Smooth muscle cell (in vitro differentiated cells): ENCODE data around the gene KDM4B. TPM values are rescaled to one million over a fixed set of nuclear protein-coding genes. Genes with fewer than 3 reads are reported as not detected.

Experiments used
- DNase-seq: peaks from one replicate; lab custom pipeline; 2025; ENCODE audit not compliant: unreplicated experiment; lab: John Stamatoyannopoulos, UW
- H2AFZ ChIP-seq: fragments of 200-600 bp; sonication (generic); 2 replicates; pipeline ENCODE4 v1.6.0; 2016; ENCODE audit warnings: antibody characterized with exemption, low read depth, mild to moderate bottlenecking
- H3F3A ChIP-seq: fragments of 200-600 bp; sonication (generic); 2 replicates; pipeline ENCODE4 v1.6.0; 2017; ENCODE audit warnings: antibody characterized with exemption, low read depth
- H3K27ac ChIP-seq: fragments of 200-600 bp; sonication (generic); 2 replicates; pipeline ENCODE4 v1.5.1; 2016; ENCODE audit warnings: low read depth, mild to moderate bottlenecking
- H3K27me3 ChIP-seq: fragments of 200-600 bp; sonication (generic); 2 replicates; pipeline ENCODE4 v1.6.1; 2016; ENCODE audit warnings: low read depth, mild to moderate bottlenecking
- H3K36me3 ChIP-seq: fragments of 200-600 bp; sonication (generic); 2 replicates; pipeline ENCODE4 v1.5.1; 2016; ENCODE audit warnings: low read depth
- H3K4me1 ChIP-seq: fragments of 200-600 bp; sonication (generic); 2 replicates; pipeline ENCODE4 v1.5.1; 2016; ENCODE audit warnings: low read depth
- H3K4me2 ChIP-seq: fragments of 200-600 bp; sonication (generic); 2 replicates; pipeline ENCODE4 v1.6.0; 2016; ENCODE audit warnings: mild to moderate bottlenecking
- H3K4me3 ChIP-seq: fragments of 200-600 bp; sonication (generic); 2 replicates; pipeline ENCODE4 v1.5.1; 2016; ENCODE audit warnings: mild to moderate bottlenecking
- H3K79me2 ChIP-seq: fragments of 200-600 bp; sonication (generic); 2 replicates; pipeline ENCODE4 v1.6.0; 2016; ENCODE audit warnings: low read depth, mild to moderate bottlenecking
- H3K9ac ChIP-seq: fragments of 200-600 bp; sonication (generic); 2 replicates; pipeline ENCODE4 v1.6.0; 2016; ENCODE audit warnings: low read depth
- H3K9me3 ChIP-seq: fragments of 200-600 bp; sonication (generic); replicated peaks from 2 replicates; pipeline ENCODE4 v1.5.1; 2016; ENCODE audit warnings: low read depth
- H4K20me1 ChIP-seq: fragments of 200-600 bp; sonication (generic); 2 replicates; pipeline ENCODE4 v1.6.0; 2016; ENCODE audit warnings: low read depth
- CTCF ChIP-seq: fragments of 200-600 bp; sonication (generic); IDR thresholded peaks from 2 replicates; pipeline ENCODE4 v1.5.1; 2017; ENCODE audit warnings: borderline replicate concordance, mild to moderate bottlenecking, antibody characterized with exemption; ENCODE audit not compliant: insufficient read depth, poor library complexity, severe bottlenecking
- WGBS: methylation state at CpG from one replicate; pipeline ENCODE4 v1.1.7; 2016; ENCODE audit warnings: low lambda C conversion rate; 5-methylcytosine and 5-hydroxymethylcytosine counted together
- polyA plus RNA-seq: library from polyadenylated mRNA; unstranded; fragments of >200 nt; fragmentation: Nextera tagmentation; extraction: Ambion mirVana; gene quantifications from 2 replicates; pipeline ENCODE4 v1.2.1, GENCODE V29; 2016
- total RNA-seq: library from RNA; depleted of rRNA; stranded (reverse); fragments of >200 nt; gene quantifications from 2 replicates; pipeline ENCODE4 v1.2.3, GENCODE V29; 2014

The KDM4B gene
- total and polyA plus RNA-seq, 2 experiments from 2014 or later, result 27.9 to 32.3 TPM

DNA sequence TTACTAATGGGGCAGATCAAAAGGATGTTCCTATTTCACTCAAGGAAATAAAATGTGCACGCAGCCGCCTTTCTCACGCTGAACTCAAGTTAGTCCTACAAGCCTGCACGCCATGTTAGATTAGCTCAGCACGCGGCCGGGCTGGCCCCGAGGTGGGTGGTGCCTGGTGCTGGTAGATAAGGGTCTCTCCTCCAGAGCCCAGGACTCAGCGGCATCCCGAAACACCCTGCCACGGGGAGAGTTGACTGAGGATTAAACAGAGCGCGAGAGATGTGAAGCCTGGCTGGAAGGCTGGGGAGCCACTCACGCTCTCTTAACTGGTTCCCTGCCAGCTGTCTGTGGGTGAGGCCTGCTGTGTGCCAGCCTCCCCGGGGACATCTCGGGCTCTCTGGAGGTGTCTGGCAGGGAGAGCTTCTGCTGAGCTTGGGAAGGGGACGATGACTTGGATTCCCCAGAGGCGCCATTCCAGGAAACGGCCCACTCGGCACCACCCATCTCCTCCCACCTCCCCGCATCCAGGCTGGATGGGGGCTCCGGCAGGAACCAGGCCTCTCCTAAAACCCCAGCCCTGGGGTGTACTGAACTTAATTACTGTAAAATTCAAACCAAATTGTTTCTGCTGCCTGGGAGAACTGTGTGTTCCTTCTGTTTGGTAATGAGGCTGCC is 122.2 kb downstream of the KDM4B start:
- Histone ChIP-seq H3K27ac (peak overlapping the region; percentile 86), H2AFZ (no peak overlapping the region), H3K36me3 (no peaks in the 10 kb centered on the region), H3K4me2 (peak overlapping the region; percentile 47), H3K79me2 (no peaks in the 10 kb centered on the region), H3K9me3 (no peaks in the 10 kb centered on the region), H4K20me1 (peaks cover 95% of the 10 kb centered on the region), H3K4me1 (peaks cover 33% of the 10 kb centered on the region), H3K27me3 (no peaks in the 10 kb centered on the region), H3K4me3 (no peak overlapping the region), H3K9ac (peak overlapping the region; percentile 55), H3F3A (peaks cover 8% of the 10 kb centered on the region)
- 19% methylated on average over 22 of the region's 22 CpGs for WGBS
- peak; percentile 84 for DNase-seq
- no peak for TF ChIP-seq CTCF

- no peak overlapping the region for H3K4me3 ChIP-seq
- WGBS, result 50% methylated on average over 26 of the region's 28 CpGs
- no peak for TF ChIP-seq CTCF
- H3K9me3 ChIP-seq, result no peaks in the 10 kb centered on the region
- H3K27me3 ChIP-seq, result no peaks in the 10 kb centered on the region
- no peak for DNase-seq
- peaks cover 33% of the 10 kb centered on the region for H3K4me1 ChIP-seq
- peaks cover 92% of the 10 kb centered on the region for H4K20me1 ChIP-seq
- peak overlapping the region; percentile 55 for H3K9ac ChIP-seq
- H3K4me2 ChIP-seq, result peak overlapping the region; percentile 47
- peaks cover 8% of the 10 kb centered on the region for H3F3A ChIP-seq
- H3K27ac ChIP-seq, result peak overlapping the region; percentile 86
- H2AFZ ChIP-seq, result no peak overlapping the region
- H3K36me3 ChIP-seq, result no peaks in the 10 kb centered on the region
- no peaks in the 10 kb centered on the region for H3K79me2 ChIP-seq
Observed at GRCh38 chr19:5091684-5092480, 123.0 kb downstream of the KDM4B start.

DNA sequence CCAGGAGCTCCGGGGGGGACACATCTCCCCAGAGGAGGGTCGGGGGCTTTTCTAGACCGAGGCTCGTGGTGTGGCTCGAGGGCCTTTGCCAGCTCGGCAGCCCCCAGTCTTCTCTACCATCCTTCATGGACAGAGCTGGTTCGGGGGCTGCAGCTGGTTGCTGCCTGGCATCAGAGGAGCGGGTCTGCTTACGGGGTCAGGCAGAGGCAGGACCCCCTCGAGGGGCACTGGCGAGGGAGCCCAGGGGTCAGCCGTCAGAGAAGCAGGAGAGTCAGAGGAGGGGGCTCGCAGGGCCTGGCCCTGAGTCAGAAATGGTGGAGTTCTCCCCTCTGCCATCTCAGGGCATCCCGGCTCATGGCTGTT is 123.5 kb downstream of the KDM4B start:
- no peak for TF ChIP-seq CTCF
- WGBS, result 96% methylated on average over 14 of the region's 14 CpGs
- DNase-seq, result no peak
- Histone ChIP-seq H3K9ac (no peak overlapping the region), H3K79me2 (no peaks in the 10 kb centered on the region), H3K9me3 (no peaks in the 10 kb centered on the region), H3K4me3 (no peak overlapping the region), H3K4me2 (peak overlapping the region; percentile 47), H4K20me1 (peaks cover 90% of the 10 kb centered on the region), H3K27me3 (no peaks in the 10 kb centered on the region), H3K4me1 (peaks cover 33% of the 10 kb centered on the region), H3K36me3 (no peaks in the 10 kb centered on the region), H3K27ac (peak overlapping the region; percentile 86), H3F3A (peaks cover 8% of the 10 kb centered on the region), H2AFZ (no peak overlapping the region)
